ENCODE results near the gene SLC4A1. TPM values are rescaled to one million over a fixed set of nuclear protein-coding genes. Genes with fewer than 3 reads are reported as not detected.

SLC4A1 gene
- total RNA-seq, 1 experiment from 2014 or later, result not detected

- Mint-ChIP-seq H3K4me1 (peaks cover 17% of the 10 kb centered on the region), H3K27me3 (ENCODE audit: low read depth) (no peaks in the 10 kb centered on the region), H3K4me3 (peak overlapping the region; percentile 82), H3K9me3 (no peaks in the 10 kb centered on the region), H3K27ac (no peak overlapping the region), H3K36me3 (peaks cover 39% of the 10 kb centered on the region)
- ATAC-seq (peak; percentile 30), DNase-seq (ENCODE audit: low spot score) (peak; percentile 72)
- CTCF ChIA-PET, result interaction anchor here (0.6 to 4.7 kb wide), 24 partner anchors 9 to 384 kb away, joined by 3 to 73 read pairs (median 4); partner anchors contain the start of genes ATXN7L3, GRN, RUNDC3A and SLC25A39
- POLR2A ChIA-PET, result interaction anchor here (0.6 to 1.7 kb wide), 6 partner anchors 26 to 136 kb away, joined by 3 to 9 read pairs (median 3); partner anchors contain the start of gene TMUB2
- no peak for TF ChIP-seq AFF4 (CRISPR knock-in tag; IDR thresholded peaks at IDR 0.05; ENCODE audit: borderline replicate concordance)
- TF ChIP-seq, protein P1, sequence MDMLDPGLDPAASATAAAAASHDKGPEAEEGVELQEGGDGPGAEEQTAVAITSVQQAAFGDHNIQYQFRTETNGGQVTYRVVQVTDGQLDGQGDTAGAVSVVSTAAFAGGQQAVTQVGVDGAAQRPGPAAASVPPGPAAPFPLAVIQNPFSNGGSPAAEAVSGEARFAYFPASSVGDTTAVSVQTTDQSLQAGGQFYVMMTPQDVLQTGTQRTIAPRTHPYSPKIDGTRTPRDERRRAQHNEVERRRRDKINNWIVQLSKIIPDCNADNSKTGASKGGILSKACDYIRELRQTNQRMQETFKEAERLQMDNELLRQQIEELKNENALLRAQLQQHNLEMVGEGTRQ (CRISPR knock-in tag; IDR thresholded peaks at IDR 0.05), result peak; percentile 36; the same call in 1 of the 2 replicates
- no peak for TF ChIP-seq CREM (CRISPR knock-in tag; IDR thresholded peaks at IDR 0.05)
- no peak for TF ChIP-seq FOXP1 (CRISPR knock-in tag; IDR thresholded peaks at IDR 0.05; ENCODE audit: borderline replicate concordance)
- TF ChIP-seq GTF2I (CRISPR knock-in tag; conservative IDR thresholded peaks at IDR 0.05), result no peak
- TF ChIP-seq MYBL2 (CRISPR knock-in tag; IDR thresholded peaks at IDR 0.05), result no peak
- TF ChIP-seq TP53 (CRISPR knock-in tag; IDR thresholded peaks at IDR 0.05), result no peak
- TF ChIP-seq ERG (CRISPR knock-in tag; IDR thresholded peaks at IDR 0.05), result no peak
- TF ChIP-seq ZSCAN18 (CRISPR knock-in tag; IDR thresholded peaks at IDR 0.05), result no peak
- TF ChIP-seq IRF2 (CRISPR knock-in tag; IDR thresholded peaks at IDR 0.05; ENCODE audit: borderline replicate concordance, low read depth), result no peak
- TF ChIP-seq RORB (CRISPR knock-in tag; IDR thresholded peaks at IDR 0.05), result no peak
- TF ChIP-seq, protein P2, sequence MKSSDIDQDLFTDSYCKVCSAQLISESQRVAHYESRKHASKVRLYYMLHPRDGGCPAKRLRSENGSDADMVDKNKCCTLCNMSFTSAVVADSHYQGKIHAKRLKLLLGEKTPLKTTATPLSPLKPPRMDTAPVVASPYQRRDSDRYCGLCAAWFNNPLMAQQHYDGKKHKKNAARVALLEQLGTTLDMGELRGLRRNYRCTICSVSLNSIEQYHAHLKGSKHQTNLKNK (CRISPR knock-in tag; IDR thresholded peaks at IDR 0.05), result no peak
- TF ChIP-seq, protein P3, sequence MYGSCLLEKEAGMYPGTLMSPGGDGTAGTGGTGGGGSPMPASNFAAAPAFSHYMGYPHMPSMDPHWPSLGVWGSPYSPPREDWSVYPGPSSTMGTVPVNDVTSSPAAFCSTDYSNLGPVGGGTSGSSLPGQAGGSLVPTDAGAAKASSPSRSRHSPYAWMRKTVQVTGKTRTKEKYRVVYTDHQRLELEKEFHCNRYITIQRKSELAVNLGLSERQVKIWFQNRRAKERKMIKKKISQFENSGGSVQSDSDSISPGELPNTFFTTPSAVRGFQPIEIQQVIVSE (CRISPR knock-in tag; IDR thresholded peaks at IDR 0.05; ENCODE audit: borderline replicate concordance), result no peak
- TF ChIP-seq JAZF1 (CRISPR knock-in tag; IDR thresholded peaks at IDR 0.05), result no peak
- TF ChIP-seq ARID4B (CRISPR knock-in tag; IDR thresholded peaks at IDR 0.05; ENCODE audit: borderline replicate concordance), result no peak
- no peak for TF ChIP-seq SP1 (CRISPR knock-in tag; conservative IDR thresholded peaks at IDR 0.05)
- no peak for TF ChIP-seq ZNF425 (CRISPR knock-in tag; conservative IDR thresholded peaks at IDR 0.05)
- TF ChIP-seq ATF1 (CRISPR knock-in tag; IDR thresholded peaks at IDR 0.05), result no peak
- TF ChIP-seq ZNF396 (CRISPR knock-in tag; IDR thresholded peaks at IDR 0.05; ENCODE audit: borderline replicate concordance), result no peak
- no peak for TF ChIP-seq ZNF219 (CRISPR knock-in tag; IDR thresholded peaks at IDR 0.05; ENCODE audit: borderline replicate concordance)
Measured at GRCh38 chr17:44218344-44219107, 49.4 kb downstream of the SLC4A1 start.
